ENCODE measurements around the gene UROC1. TPM values are rescaled to one million over a fixed set of nuclear protein-coding genes. Genes with fewer than 3 reads are reported as not detected.

Gene UROC1
- total RNA-seq, 1 experiment from 2014 or later, result not detected

DNA sequence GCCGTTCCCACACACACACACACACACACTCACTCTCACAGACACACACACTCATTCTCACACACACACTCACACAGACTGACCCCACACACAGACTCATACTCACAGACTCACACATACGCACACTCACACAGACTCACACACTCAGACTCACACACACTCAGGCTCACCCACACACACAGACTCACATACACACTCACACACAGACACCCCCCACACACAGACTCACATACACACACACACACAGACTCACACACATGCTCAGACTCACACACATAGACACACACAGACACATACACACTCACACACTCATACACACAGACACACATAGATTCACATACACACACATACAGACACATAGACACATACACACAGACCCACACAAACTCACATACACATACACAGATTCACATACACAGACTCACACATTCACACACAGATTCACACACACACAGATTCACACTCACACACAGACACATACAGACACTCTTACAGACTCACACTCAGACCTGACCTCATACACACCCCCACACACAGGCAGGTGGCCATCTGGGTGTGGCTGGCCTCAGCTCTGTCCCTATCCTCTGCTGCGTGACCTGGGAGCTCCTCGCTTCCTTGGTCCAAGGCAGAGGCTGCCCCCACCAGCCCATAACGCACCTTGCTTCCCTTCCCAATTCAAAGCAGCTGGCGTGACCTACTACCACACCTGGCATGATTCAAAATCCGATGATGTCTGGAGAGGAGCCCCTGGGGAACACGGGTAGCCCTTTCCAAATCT is 39.3 kb upstream of the UROC1 start:
- Histone ChIP-seq H3K27ac (ENCODE audit: insufficient read length, low read depth, low read length) (no peak overlapping the region), H3K23ac (ENCODE audit: insufficient read length, low read depth, low read length) (peak overlapping the region; percentile 4), H2BK20ac (ENCODE audit: low read depth, low read length, poor library complexity, severe bottlenecking) (no peak overlapping the region), H2AK5ac (ENCODE audit: insufficient read length, low read length) (no peak overlapping the region), H3K9me3 (ENCODE audit: control insufficient read depth, low read depth, low read length) (no peaks in the 10 kb centered on the region), H2BK120ac (ENCODE audit: low read depth, low read length, poor library complexity, severe bottlenecking) (no peak overlapping the region), H4K20me1 (ENCODE audit: control insufficient read depth, insufficient read depth, insufficient read length) (no peaks in the 10 kb centered on the region), H3K23me2 (ENCODE audit: insufficient read length, low read depth, low read length, poor library complexity, severe bottlenecking) (no peaks in the 10 kb centered on the region), H4K5ac (ENCODE audit: insufficient read length, low read depth, low read length) (no peak overlapping the region), H2BK15ac (ENCODE audit: low read depth, low read length) (no peak overlapping the region), H2AFZ (ENCODE audit: low read length) (no peak overlapping the region), H4K8ac (replicated peaks; ENCODE audit: insufficient read length, low read depth, low read length) (peak overlapping the region; percentile 8), H3K14ac (ENCODE audit: insufficient read depth, low read length) (no peak overlapping the region; the same call in 1 of the 2 replicates), H3K79me1 (ENCODE audit: insufficient read depth, low read depth, low read length, poor library complexity, severe bottlenecking) (no peaks in the 10 kb centered on the region), H4K91ac (ENCODE audit: insufficient read length, low read depth, low read length) (no peak overlapping the region), H3K18ac (ENCODE audit: insufficient read length, low read depth, low read length) (no peak overlapping the region), H3K4me1 (ENCODE audit: insufficient read depth, low read length) (no peaks in the 10 kb centered on the region), H3K79me2 (ENCODE audit: insufficient read depth, low read length) (no peaks in the 10 kb centered on the region), H2BK5ac (ENCODE audit: insufficient read length, low read length) (no peak overlapping the region), H3K4me2 (ENCODE audit: insufficient read depth, insufficient read length, low read length) (no peak overlapping the region), H3K4ac (ENCODE audit: low read depth, low read length) (no peak overlapping the region), H3K9ac (ENCODE audit: extremely low read depth, insufficient read length, low read length) (no peak overlapping the region), H3T11ph (ENCODE audit: low read length) (no peak overlapping the region), H2BK12ac (ENCODE audit: insufficient read length, low read depth, low read length) (no peak overlapping the region), H3K56ac (ENCODE audit: insufficient read length, low read depth, low read length) (no peak overlapping the region), H3K27me3 (ENCODE audit: insufficient read depth, low read length) (no peaks in the 10 kb centered on the region)
- Mint-ChIP-seq H3K4me3 (no peak overlapping the region), H3K4me1 (peaks cover 4 to 5% of the 10 kb centered on the region in 2 experiments; a peak in 2 of 4 replicates), H3K9me3 (no peaks in the 10 kb centered on the region), H3K27me3 (ENCODE audit: low read depth) (no peaks in the 10 kb centered on the region; the same call in none of the 2 replicates), H3K27ac (no peak overlapping the region), H3K36me3 (ENCODE audit: insufficient read depth in 1 of 3, low read depth in 3 of 3) (no peaks in the 10 kb centered on the region)
- TF ChIP-seq, protein P1, sequence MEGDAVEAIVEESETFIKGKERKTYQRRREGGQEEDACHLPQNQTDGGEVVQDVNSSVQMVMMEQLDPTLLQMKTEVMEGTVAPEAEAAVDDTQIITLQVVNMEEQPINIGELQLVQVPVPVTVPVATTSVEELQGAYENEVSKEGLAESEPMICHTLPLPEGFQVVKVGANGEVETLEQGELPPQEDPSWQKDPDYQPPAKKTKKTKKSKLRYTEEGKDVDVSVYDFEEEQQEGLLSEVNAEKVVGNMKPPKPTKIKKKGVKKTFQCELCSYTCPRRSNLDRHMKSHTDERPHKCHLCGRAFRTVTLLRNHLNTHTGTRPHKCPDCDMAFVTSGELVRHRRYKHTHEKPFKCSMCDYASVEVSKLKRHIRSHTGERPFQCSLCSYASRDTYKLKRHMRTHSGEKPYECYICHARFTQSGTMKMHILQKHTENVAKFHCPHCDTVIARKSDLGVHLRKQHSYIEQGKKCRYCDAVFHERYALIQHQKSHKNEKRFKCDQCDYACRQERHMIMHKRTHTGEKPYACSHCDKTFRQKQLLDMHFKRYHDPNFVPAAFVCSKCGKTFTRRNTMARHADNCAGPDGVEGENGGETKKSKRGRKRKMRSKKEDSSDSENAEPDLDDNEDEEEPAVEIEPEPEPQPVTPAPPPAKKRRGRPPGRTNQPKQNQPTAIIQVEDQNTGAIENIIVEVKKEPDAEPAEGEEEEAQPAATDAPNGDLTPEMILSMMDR (conservative IDR thresholded peaks at IDR 0.05), result no peak
- DNase-seq, result peak; percentile 24
- WGBS (ENCODE audit: extremely low coverage, insufficient read length, low lambda C conversion rate), result no CpG with 5 or more reads among the region's 8 CpGs
